HT-29 (cell line): ENCODE data around the gene MEGF11. TPM values are rescaled to one million over a fixed set of nuclear protein-coding genes. Genes with fewer than 3 reads are reported as not detected.
"Not testable (repeated sequence)": the region's sequence is repeated elsewhere in the genome, so short reads cannot be mapped to it uniquely, and the experiment has no call there.

Experiments
- DNase-seq: peaks from one replicate; pipeline ENCODE4 v3.0.0-alpha.2; 2015; ENCODE audit warnings: low spot score
- total RNA-seq: library from RNA; depleted of rRNA; stranded (reverse); fragments of >200 nt; shearing (Covaris generic); gene quantifications from 2 replicates; pipeline ENCODE4 v1.2.3, GENCODE V29; 2014

Gene MEGF11
- total RNA-seq, 1 experiment from 2014 or later: 0.51 TPM

GRCh38 chr15:65901336-65901735 lies 352.2 kb downstream of the MEGF11 start:
- no peak for DNase-seq

- no peak for DNase-seq
Observed at GRCh38 chr15:65900488-65900887, 353.1 kb downstream of the MEGF11 start.

DNA sequence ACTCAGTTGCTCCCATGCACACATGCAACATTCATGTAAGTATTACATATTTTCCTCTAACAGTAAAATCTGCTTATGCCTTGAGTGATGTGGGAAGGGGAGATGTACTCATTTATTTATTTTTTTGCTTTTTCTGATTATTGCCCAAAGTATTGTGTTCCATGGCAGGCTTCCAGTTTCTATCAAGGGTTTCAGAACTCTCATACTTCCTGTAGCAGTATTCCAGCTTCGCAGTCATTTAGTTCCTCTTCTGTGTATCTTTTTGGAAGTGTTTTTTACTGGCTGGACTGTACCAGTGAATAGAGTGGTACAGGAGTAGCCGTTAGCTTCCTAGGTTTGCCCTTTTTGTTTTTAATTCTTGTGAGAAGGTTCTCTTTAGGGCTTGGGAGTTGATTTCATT lies 357.3 kb downstream of the MEGF11 start:
- DNase-seq: no peak

- DNase-seq: no peak
Observed at GRCh38 chr15:65893060-65893459, 360.5 kb downstream of the MEGF11 start.

- no peak for DNase-seq
Observed at GRCh38 chr15:65888981-65889380, 364.6 kb downstream of the MEGF11 start.

DNA sequence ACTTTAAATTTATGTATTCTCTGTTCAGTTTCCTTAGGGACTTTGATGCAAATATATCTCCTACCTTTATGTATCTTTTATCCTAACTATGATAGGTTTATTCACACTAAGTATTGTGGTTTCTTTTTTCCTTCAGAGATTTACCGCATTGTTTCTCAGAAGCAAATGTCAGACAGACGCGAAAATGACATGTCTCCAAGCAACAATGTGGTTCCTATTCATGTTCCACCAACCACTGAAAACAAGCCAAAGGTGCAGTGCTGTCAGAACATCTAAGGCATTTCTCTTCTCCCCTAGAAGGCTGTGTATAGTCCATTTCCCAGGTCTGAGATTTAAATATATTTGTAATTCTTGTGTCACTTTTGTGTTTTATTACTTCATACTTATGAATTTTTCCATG lies 366.0 kb downstream of the MEGF11 start:
- DNase-seq: no peak

GRCh38 chr15:65885668-65886218 lies 367.8 kb downstream of the MEGF11 start:
- DNase-seq: peak; percentile 78

DNA sequence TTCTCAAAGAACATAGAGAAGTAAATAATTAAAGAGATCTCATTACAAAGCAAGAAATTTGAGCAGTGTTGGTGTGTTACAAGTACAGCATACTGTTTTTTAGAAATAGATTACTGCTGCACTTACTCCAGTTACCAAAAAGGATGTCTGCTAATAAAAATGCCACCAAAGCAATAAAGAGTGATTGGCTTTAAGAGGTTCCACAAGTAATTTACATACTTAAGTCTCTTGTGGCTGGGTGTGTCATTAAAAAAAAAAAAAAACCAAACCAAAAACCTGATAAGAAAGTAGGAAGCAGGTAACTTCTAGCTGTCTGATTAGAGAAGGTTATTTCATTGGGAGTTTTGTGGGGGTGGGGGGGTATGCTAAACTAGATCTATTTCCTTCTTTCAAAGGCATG lies 369.0 kb downstream of the MEGF11 start:
- DNase-seq: no peak

DNA sequence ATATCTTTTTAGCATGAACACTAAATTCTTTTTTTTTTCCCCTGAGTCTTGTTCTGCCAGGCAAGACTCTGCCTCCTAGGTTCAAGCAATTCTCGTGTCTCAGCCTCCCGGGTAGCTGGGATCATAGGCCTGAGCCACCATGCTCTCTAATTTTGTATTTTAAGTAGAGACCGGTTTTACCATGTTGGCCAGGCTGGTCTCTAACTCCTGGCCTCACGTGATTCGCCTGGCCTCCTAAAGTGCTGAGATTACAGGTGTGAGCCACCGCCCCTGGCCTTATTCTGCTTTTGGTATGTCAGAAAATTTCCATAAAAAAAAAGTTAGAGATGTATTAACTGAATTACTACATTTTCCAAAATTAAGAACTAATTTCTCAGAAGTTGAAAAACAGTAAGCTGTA lies 370.0 kb downstream of the MEGF11 start:
- no peak for DNase-seq

DNA sequence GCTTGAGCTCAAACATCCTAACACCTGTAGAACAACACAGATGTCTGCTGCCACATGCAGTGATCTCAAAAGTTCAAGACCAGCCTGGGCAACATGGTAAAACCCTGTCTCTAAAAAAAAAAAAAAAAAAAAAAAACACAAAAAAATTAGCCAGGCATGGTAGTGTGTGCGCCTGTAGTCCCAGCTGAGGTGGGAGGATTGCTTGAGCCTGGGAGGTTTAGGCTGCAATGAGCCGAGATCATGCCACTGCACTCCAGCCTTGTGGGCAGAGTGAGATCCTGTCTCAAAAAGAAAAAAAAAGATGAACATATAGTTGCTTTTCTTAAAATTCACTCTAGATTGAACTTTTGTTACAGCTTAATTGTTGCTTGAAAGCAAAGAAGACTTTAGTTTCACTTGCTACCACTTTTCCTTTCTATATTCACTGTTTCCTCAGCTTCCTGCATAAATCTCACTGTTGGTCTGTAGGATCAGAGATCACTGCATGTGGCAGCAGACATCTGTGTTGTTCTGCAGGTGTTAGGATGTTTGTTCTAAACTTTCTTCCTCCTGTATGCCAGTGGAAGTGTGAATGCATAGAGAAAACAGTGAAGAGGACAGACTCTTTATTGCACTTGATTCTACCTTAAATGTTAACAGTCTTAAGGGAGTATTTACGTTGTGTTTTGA lies 371.6 kb downstream of the MEGF11 start:
- DNase-seq: no peak

DNA sequence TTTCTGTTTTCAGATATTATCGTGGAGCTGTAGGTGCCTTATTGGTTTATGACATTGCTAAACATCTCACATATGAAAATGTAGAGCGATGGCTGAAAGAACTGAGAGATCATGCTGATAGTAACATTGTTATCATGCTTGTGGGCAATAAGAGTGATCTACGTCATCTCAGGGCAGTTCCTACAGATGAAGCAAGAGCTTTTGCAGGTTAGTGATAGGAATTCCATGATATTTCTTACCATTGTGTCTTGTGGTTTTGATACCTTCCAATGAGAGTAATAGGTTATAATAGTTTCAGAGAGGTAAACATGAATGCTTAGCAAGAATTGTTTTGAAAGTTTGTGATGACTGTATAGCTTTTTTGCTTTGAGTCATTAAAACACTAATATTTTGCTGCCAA lies 375.8 kb downstream of the MEGF11 start:
- peak; percentile 41 for DNase-seq

- DNase-seq: no peak
Observed at GRCh38 chr15:65875458-65875857, 378.1 kb downstream of the MEGF11 start.

DNA sequence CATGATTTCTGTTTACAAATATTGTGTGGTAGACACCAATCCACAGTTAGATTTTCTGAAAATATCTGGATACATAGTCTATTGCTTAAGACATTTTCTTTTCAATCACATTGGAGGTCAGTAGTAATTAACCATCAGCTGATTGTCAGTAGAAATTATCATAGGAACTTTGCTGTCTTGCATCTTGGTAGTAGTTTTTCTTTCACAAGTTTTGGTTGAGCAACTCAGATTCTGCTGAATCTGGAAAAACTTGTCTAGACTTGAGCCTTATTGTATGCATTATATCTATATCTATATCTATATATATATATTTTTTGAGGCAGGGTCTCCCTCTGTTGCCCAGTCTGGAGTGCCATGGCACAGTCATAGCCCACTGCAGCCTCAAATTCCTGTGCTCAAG lies 380.3 kb downstream of the MEGF11 start:
- DNase-seq: no peak

GRCh38 chr15:65872596-65872995 lies 381.0 kb downstream of the MEGF11 start:
- not testable (repeated sequence) for DNase-seq

GRCh38 chr15:65871886-65872285 lies 381.7 kb downstream of the MEGF11 start:
- DNase-seq: not testable (repeated sequence)

- DNase-seq: peak; percentile 88
Observed at GRCh38 chr15:65870889-65871533, 382.5 kb downstream of the MEGF11 start.

- DNase-seq: peak; percentile 92
Observed at GRCh38 chr15:65869954-65870871, 383.3 kb downstream of the MEGF11 start.

GRCh38 chr15:65869126-65869953 lies 384.2 kb downstream of the MEGF11 start, which contains the start of gene RAB11A:
Gene RAB11A, plus strand, starts transcription at chr15:65869491. Its CDS starts 95 bp downstream, at chr15:65869586.
- peak; percentile 98 for DNase-seq

- DNase-seq: no peak
Observed at GRCh38 chr15:65868546-65869125, 384.9 kb downstream of the MEGF11 start.

DNA sequence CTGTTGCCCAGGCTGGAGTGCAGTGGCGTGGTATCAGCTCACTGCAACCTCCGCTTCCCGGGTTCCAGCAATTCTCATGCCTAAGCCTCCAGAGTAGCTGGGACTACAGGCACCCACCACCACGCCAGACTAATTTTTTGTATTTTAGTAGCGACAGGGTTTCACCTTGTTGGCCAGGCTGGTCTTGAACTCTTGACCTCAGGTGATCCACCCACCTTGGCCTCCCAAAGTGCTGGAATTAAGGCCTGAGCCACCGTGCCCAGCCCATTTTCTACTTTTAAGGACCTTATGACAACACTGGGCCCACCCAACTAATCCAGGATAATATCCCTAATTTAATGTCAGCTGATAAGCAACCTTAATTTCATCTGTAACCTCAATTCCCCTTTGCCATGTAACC lies 385.6 kb downstream of the MEGF11 start:
- not testable (repeated sequence) for DNase-seq

GRCh38 chr15:65867244-65867643 lies 386.3 kb downstream of the MEGF11 start:
- no peak for DNase-seq
